Nephron progenitor cell (in vitro differentiated cells): ENCODE measurements around the gene NUP37.

Source experiments
- DNase-seq: peaks from one replicate; pipeline ENCODE4 v3.0.0; 2021
- H3K27ac Mint-ChIP-seq: 2 replicates; pipeline ENCODE4 v1.8.0; 2021; ENCODE audit warnings: mild to moderate bottlenecking, moderate library complexity, mixed read lengths
- H3K27me3 Mint-ChIP-seq: 2 replicates; pipeline ENCODE4 v1.8.0; 2021; ENCODE audit warnings: mild to moderate bottlenecking, low read depth, mixed read lengths; ENCODE audit not compliant: poor library complexity
- H3K36me3 Mint-ChIP-seq: 2 replicates; pipeline ENCODE4 v1.8.0; 2021; ENCODE audit warnings: low read depth, mixed read lengths
- H3K4me1 Mint-ChIP-seq: 2 replicates; pipeline ENCODE4 v1.8.0; 2021; ENCODE audit warnings: mixed read lengths
- H3K4me3 Mint-ChIP-seq: 2 replicates; pipeline ENCODE4 v1.8.0; 2021; ENCODE audit warnings: mild to moderate bottlenecking, moderate library complexity, mixed read lengths
- H3K9me3 Mint-ChIP-seq: 2 replicates; pipeline ENCODE4 v1.8.0; 2021; ENCODE audit warnings: mild to moderate bottlenecking, moderate library complexity, mixed read lengths
- TF ChIP-seq, protein P1 (sequence below): fragments of 200-600 bp; sonication (generic); IDR thresholded peaks from 2 replicates; pipeline ENCODE4 v1.5.0; 2021; ENCODE audit warnings: antibody characterized with exemption

NUP37 gene

DNA sequence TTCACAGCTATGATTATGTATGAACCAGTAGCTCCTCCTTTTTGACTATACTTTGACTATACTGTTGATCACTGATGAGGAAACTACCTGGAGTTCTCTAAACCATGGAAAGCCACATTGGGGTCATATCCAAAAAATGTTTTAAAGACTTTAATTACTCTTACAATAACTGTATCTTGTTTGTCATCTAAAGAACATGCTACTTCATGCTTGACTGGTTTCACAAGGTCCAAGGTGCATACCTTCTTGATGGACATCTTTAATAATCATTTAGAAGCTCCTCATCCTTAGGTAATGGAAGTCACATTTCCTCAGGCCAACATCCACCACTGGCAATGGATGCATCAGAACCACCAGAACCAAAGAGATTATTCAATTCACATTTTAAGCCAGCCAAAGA lies 88.1 kb downstream of the NUP37 start:
- TF ChIP-seq, protein P1, sequence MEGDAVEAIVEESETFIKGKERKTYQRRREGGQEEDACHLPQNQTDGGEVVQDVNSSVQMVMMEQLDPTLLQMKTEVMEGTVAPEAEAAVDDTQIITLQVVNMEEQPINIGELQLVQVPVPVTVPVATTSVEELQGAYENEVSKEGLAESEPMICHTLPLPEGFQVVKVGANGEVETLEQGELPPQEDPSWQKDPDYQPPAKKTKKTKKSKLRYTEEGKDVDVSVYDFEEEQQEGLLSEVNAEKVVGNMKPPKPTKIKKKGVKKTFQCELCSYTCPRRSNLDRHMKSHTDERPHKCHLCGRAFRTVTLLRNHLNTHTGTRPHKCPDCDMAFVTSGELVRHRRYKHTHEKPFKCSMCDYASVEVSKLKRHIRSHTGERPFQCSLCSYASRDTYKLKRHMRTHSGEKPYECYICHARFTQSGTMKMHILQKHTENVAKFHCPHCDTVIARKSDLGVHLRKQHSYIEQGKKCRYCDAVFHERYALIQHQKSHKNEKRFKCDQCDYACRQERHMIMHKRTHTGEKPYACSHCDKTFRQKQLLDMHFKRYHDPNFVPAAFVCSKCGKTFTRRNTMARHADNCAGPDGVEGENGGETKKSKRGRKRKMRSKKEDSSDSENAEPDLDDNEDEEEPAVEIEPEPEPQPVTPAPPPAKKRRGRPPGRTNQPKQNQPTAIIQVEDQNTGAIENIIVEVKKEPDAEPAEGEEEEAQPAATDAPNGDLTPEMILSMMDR: no peak
- H3K4me1 Mint-ChIP-seq: no peaks in the 10 kb centered on the region
- H3K4me3 Mint-ChIP-seq: no peak overlapping the region
- no peaks in the 10 kb centered on the region for H3K27me3 Mint-ChIP-seq
- no peaks in the 10 kb centered on the region for H3K9me3 Mint-ChIP-seq
- DNase-seq: no peak
- no peak overlapping the region for H3K27ac Mint-ChIP-seq
- H3K36me3 Mint-ChIP-seq: peaks cover 17% of the 10 kb centered on the region

DNA sequence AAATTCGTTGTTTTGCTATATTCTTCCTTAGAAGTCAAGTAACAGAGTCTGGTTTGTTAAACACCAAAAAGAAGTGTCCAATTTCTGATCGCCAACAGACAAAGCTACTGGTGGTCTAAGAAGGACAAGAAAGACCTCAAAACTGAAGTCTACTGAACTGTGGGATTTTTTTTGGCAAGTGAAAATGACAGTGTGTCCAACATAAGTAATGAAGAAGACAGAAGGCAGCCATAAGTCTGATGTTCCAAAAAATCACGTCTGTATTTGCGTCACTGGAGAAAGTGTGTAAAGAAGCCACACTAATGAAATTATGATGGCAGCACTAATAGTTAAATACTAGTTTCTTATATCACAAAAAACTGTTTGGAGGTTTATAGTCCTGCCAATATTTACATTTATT lies 90.8 kb downstream of the NUP37 start:
- H3K4me3 Mint-ChIP-seq: no peak overlapping the region
- H3K36me3 Mint-ChIP-seq: peaks cover 5% of the 10 kb centered on the region
- TF ChIP-seq, protein P1: no peak
- no peaks in the 10 kb centered on the region for H3K4me1 Mint-ChIP-seq
- no peak overlapping the region for H3K27ac Mint-ChIP-seq
- no peaks in the 10 kb centered on the region for H3K9me3 Mint-ChIP-seq
- no peak for DNase-seq
- H3K27me3 Mint-ChIP-seq: no peaks in the 10 kb centered on the region

DNA sequence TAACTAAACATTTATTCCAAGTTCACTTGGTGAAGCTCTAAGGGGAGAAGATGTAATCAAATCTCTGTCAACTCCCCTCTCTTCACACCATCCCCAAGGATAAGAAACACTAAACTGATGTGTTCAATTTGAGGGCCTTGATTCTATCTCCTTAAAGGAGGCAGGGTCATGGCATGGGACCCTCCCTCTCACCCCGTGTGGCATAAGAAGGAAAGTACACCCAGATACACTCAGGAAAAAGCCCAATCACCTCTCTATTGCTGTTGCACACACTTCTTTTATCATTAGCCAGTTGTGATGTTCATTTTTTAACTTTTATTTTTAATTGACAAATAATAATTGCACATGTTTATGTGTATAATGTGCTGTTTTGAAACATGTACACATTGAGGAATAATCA lies 93.2 kb downstream of the NUP37 start:
- no peak for DNase-seq

DNA sequence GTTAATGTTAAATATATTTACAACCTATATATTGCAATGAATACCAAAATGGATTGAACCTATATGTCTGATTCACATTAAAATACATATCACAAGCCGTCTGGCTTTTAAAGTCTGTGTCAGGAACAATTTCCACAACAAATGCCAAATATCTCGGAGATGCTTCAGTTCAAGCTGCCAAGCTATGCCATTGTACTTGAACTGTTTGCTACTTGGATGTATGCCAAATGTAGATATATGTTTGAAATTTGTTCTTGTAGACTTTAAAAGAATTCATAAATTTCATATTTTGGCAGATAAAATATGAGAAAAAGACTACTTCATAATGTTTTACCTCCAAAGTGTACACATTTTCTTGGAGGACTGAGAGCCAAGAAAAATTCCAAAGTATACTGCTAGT lies 95.1 kb downstream of the NUP37 start:
- no peak overlapping the region for H3K4me3 Mint-ChIP-seq
- H3K9me3 Mint-ChIP-seq: no peaks in the 10 kb centered on the region
- TF ChIP-seq, protein P1: no peak
- DNase-seq: no peak
- no peaks in the 10 kb centered on the region for H3K27me3 Mint-ChIP-seq
- peaks cover 5% of the 10 kb centered on the region for H3K36me3 Mint-ChIP-seq
- no peaks in the 10 kb centered on the region for H3K4me1 Mint-ChIP-seq
- H3K27ac Mint-ChIP-seq: no peak overlapping the region

More for the DNA sequence above, 93.2 kb downstream of the NUP37 start:
- Mint-ChIP-seq H3K4me1 (no peaks in the 10 kb centered on the region), H3K9me3 (no peaks in the 10 kb centered on the region), H3K27me3 (no peaks in the 10 kb centered on the region), H3K27ac (no peak overlapping the region), H3K4me3 (no peak overlapping the region), H3K36me3 (peaks cover 5% of the 10 kb centered on the region)
- TF ChIP-seq, protein P1: no peak

DNA sequence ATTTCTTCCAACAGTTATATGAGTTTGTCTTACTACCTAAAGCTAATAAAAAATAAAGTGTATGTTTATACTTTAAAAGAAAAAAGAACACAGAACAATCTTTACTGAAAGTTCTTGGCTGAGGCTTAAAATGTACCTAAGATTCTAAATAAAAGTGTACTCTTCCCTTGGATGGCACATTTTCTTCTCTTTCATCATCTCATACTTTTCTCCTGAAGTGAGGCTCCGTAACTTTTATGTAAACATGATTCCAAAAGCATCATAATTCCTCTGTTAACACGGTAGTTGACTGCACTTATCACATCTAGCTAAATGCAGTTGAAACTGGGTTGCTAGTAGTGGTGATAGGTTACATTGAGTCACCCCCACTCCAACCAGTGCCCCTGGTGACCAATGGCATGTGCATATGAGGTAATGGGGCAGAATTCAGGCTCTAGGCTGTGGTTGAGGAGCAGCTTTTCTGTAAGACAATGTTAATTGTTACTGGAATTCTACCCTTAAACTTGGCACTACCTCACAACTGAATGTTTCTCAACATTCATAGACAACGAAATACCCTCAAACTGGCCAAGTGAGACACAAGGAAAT lies 96.5 kb downstream of the NUP37 start:
- Mint-ChIP-seq H3K36me3 (peaks cover 4% of the 10 kb centered on the region), H3K9me3 (no peaks in the 10 kb centered on the region), H3K27ac (no peak overlapping the region), H3K4me3 (no peak overlapping the region), H3K4me1 (no peaks in the 10 kb centered on the region), H3K27me3 (no peaks in the 10 kb centered on the region)
- TF ChIP-seq, protein P1: no peak
- DNase-seq: no peak
